ENCODE results near the gene AK9. TPM values are rescaled to one million over a fixed set of nuclear protein-coding genes. Genes with fewer than 3 reads are reported as not detected.
A peak's percentile ranks its signal among the peaks of the same experiment; 100 is the strongest.

The AK9 gene
- total and polyA plus RNA-seq, 7 donors, result 2.8 to 23.3 (median 14.3) TPM

- Histone ChIP-seq H3K9me3 (no peaks in the 10 kb centered on the region), H3K4me3 (peak overlapping the region; percentile 50 to 76 (median 70)), H3K27ac (peak overlapping the region; percentile 50 to 77 (median 71)), H3K36me3 (no peaks in the 10 kb centered on the region), H3K4me1 (peaks cover 0 to 32% (median 22%) of the 10 kb centered on the region in 4 donors), H3K27me3 (no peaks in the 10 kb centered on the region)
- WGBS, 2 donors, result 2 to 3% methylated on average over 48 of the region's 48 CpGs
- intact Hi-C loops (cut with DNase I), result loop anchor here (2.0 kb wide), 1 partner anchor 14 kb away; the partner anchor contains the start of genes PPIL6 and SMPD2
- TF ChIP-seq POLR2A (IDR thresholded peaks at IDR 0.05) (no peak), POLR2AphosphoS5 (IDR thresholded peaks at IDR 0.05) (no peak), EP300 (IDR thresholded peaks at IDR 0.05) (no peak)
- TF ChIP-seq, protein P1, sequence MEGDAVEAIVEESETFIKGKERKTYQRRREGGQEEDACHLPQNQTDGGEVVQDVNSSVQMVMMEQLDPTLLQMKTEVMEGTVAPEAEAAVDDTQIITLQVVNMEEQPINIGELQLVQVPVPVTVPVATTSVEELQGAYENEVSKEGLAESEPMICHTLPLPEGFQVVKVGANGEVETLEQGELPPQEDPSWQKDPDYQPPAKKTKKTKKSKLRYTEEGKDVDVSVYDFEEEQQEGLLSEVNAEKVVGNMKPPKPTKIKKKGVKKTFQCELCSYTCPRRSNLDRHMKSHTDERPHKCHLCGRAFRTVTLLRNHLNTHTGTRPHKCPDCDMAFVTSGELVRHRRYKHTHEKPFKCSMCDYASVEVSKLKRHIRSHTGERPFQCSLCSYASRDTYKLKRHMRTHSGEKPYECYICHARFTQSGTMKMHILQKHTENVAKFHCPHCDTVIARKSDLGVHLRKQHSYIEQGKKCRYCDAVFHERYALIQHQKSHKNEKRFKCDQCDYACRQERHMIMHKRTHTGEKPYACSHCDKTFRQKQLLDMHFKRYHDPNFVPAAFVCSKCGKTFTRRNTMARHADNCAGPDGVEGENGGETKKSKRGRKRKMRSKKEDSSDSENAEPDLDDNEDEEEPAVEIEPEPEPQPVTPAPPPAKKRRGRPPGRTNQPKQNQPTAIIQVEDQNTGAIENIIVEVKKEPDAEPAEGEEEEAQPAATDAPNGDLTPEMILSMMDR (IDR thresholded peaks at IDR 0.05), result no peak
- peak; percentile 77 for DNase-seq
Observed at GRCh38 chr6:109454496-109455436, 236.2 kb downstream of the AK9 start.

DNA sequence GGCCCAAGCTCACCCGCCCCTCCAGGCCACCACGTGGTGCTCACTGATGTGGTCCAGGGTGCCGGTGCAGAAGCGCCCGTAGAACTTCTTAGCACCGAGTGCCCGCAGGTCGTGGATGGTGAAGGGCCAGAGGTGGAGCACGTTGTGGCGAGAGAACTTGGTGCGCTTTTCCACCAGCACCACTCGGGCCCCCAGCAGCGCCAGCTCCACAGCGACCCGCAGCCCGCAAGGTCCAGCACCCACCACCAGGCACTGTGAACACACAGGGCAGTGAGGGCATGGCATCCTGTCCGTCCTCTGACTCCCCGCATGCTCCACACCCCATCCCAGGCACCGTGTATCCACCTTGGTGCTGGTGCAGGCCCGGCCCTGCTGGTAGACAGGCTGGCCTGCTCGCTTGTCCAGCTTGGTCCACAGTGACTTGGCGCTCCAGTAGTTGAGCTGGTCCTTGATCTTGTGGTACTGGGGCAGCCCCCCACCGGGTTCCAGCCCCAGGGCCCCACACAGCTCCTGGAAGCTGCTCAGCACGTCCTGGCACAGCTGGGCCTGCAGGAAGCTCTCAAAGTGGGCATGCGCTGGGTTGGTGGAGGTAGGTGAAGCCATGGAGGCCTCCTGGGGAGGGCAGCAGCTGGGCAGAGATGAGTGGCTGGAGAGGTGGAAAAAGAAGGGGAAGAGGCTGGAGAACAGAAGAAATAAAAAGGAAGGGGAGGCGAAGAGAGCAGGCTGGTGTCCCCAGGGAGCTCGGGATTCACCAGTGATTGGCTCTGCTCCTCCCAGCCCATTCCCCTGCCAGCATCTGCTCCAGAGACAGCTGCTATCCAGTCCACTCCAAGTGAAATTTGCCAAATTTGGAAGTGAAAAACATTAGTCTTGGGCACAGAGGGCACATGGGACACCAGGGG is 237.2 kb downstream of the AK9 start:
- TF ChIP-seq, protein P1 (IDR thresholded peaks at IDR 0.05), result no peak
- TF ChIP-seq POLR2A (IDR thresholded peaks at IDR 0.05), result no peak
- TF ChIP-seq POLR2AphosphoS5 (IDR thresholded peaks at IDR 0.05), result no peak
- no peak for TF ChIP-seq EP300 (IDR thresholded peaks at IDR 0.05)
- Histone ChIP-seq H3K36me3 (no peaks in the 10 kb centered on the region), H3K9me3 (no peaks in the 10 kb centered on the region), H3K4me1 (peaks cover 0 to 32% (median 22%) of the 10 kb centered on the region in 4 donors), H3K27ac (peak overlapping the region in 3 of 4 donors; percentile 68 to 77 (median 74)), H3K4me3 (peak overlapping the region in 3 of 4 donors; percentile 65 to 76 (median 76)), H3K27me3 (no peaks in the 10 kb centered on the region)
- DNase-seq, result peak; percentile 66
- 85 to 95% methylated on average over 27 of the region's 27 CpGs for WGBS, 2 donors
- intact Hi-C loops (cut with DNase I), result loop anchor here (2.0 kb wide), 1 partner anchor 13 kb away; the partner anchor contains the start of genes PPIL6 and SMPD2

DNA sequence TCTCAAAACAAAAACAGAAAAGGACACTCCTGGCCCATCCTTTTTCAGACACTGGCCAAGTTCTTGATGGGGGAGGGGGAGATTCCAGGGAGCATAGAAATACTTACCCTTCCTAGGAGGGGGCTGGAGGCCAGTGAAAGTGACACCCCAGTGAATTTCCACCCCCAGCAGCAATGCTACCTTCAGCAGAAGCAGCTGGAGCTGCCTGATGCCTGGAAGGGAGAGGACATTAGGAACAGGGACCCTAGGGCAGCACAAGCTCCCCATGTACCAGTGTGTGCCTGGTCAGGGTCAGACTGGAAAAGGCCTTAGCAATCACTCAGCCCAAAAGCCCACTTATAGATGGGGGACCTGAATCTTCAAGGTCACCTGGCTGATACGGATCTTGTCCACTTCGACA is 237.8 kb downstream of the AK9 start:
- whole genome bisulfite sequencing, 2 donors, result 95% methylated on average over 2 of the region's 2 CpGs
- no peak for DNase-seq
- Histone ChIP-seq H3K36me3 (no peaks in the 10 kb centered on the region), H3K4me1 (peaks cover 0 to 32% (median 22%) of the 10 kb centered on the region in 4 donors), H3K27ac (no peak overlapping the region), H3K27me3 (no peaks in the 10 kb centered on the region), H3K9me3 (no peaks in the 10 kb centered on the region), H3K4me3 (no peak overlapping the region)
- intact Hi-C loops (cut with DNase I), result no loop called here
- TF ChIP-seq, protein P1 (IDR thresholded peaks at IDR 0.05), result no peak
- no peak for TF ChIP-seq EP300 (IDR thresholded peaks at IDR 0.05)
- no peak for TF ChIP-seq POLR2AphosphoS5 (IDR thresholded peaks at IDR 0.05)
- no peak for TF ChIP-seq POLR2A (IDR thresholded peaks at IDR 0.05)

- no peaks in the 10 kb centered on the region for H3K27me3 ChIP-seq
- H3K9me3 ChIP-seq, result no peaks in the 10 kb centered on the region
- H3K36me3 ChIP-seq, result peaks cover 0 to under 1% (median 0%) of the 10 kb centered on the region in 4 donors
- intact Hi-C loops (cut with DNase I), result no loop called here
- TF ChIP-seq POLR2A (IDR thresholded peaks at IDR 0.05) (no peak), EP300 (IDR thresholded peaks at IDR 0.05) (no peak), POLR2AphosphoS5 (IDR thresholded peaks at IDR 0.05) (no peak)
- TF ChIP-seq, protein P1 (IDR thresholded peaks at IDR 0.05), result no peak
- H3K4me3 ChIP-seq, result no peak overlapping the region
- no peak for DNase-seq
- peaks cover 0 to 32% (median 22%) of the 10 kb centered on the region in 4 donors for H3K4me1 ChIP-seq
- H3K27ac ChIP-seq, result no peak overlapping the region
- 89 to 92% methylated on average over 9 of the region's 9 CpGs for WGBS, 2 donors
Observed at GRCh38 chr6:109452181-109452580, 238.8 kb downstream of the AK9 start.
